H1 (cell line): Measurements from ENCODE around the gene ONECUT3. TPM values are rescaled to one million over a fixed set of nuclear protein-coding genes. Genes with fewer than 3 reads are reported as not detected.
A peak's percentile ranks its signal among the peaks of the same experiment; 100 is the strongest.

Experiments used
- CTCF ChIA-PET: fragments of 300-600 bp; sonication (Branson Sonifier 250); formaldehyde crosslinking; loops from one replicate; lab custom pipeline; 2021; ENCODE audit not compliant: partially characterized antibody; lab: Charles Lee
- POLR2A ChIA-PET: fragments of 300-600 bp; sonication (Branson Sonifier 250); formaldehyde crosslinking; loops from one replicate; lab custom pipeline; 2021; ENCODE audit warnings: inconsistent platforms; ENCODE audit not compliant: partially characterized antibody; lab: Charles Lee
- DNase-seq, 2 experiments: peaks; one replicate each; pipeline versions ENCODE4 v3.0.0 to v3.0.0-alpha.2; 2010 to 2022; ENCODE audit warnings: low spot score in 2 of 2, low read depth in 1 of 2, mixed read lengths in 1 of 2
- FAIRE-seq: peaks from 2 replicates; lab custom pipeline; 2011; peaks lifted over from hg19 to GRCh38; lab: Jason Lieb, UNC
- H2AFZ ChIP-seq: 2 replicates; pipeline ENCODE4 v1.8.1; 2012; ENCODE audit warnings: low read length, inconsistent platforms
- H2AK5ac ChIP-seq: 2 replicates; pipeline ENCODE4 v1.6.1; 2013; ENCODE audit warnings: low read depth, low read length
- H2BK120ac ChIP-seq: replicated peaks from 2 replicates; pipeline ENCODE3; 2013; ENCODE audit warnings: low read depth, low read length, inconsistent platforms
- H2BK12ac ChIP-seq: 2 replicates; pipeline ENCODE4 v1.6.1; 2013; ENCODE audit warnings: low read depth, low read length
- H2BK15ac ChIP-seq: 2 replicates; pipeline ENCODE4 v1.6.1; 2013; ENCODE audit warnings: low read length
- H2BK20ac ChIP-seq: 2 replicates; pipeline ENCODE4 v1.6.1; 2013; ENCODE audit warnings: low read length
- H2BK5ac ChIP-seq: 2 replicates; pipeline ENCODE4 v1.6.1; 2013; ENCODE audit warnings: low read depth, low read length
- H3K14ac ChIP-seq: 2 replicates; pipeline ENCODE4 v1.6.1; 2013; ENCODE audit warnings: inconsistent platforms; ENCODE audit not compliant: insufficient read length
- H3K18ac ChIP-seq: 2 replicates; pipeline ENCODE4 v1.6.1; 2013; ENCODE audit warnings: low read length; ENCODE audit errors: extremely low read depth
- H3K23ac ChIP-seq: 2 replicates; pipeline ENCODE4 v1.6.1; 2013; ENCODE audit warnings: inconsistent platforms; ENCODE audit not compliant: insufficient read length
- H3K23me2 ChIP-seq: 2 replicates; pipeline ENCODE4 v1.6.1; 2013; ENCODE audit warnings: low read depth, low read length
- H3K27ac ChIP-seq: 2 replicates; pipeline ENCODE4 v1.6.1; 2011; ENCODE audit warnings: low read depth, low read length, inconsistent platforms
- H3K27me3 ChIP-seq, 4 experiments: replicated peaks in 1 of 4; 1 replicate in 1 of 4; 2 replicates in 3 of 4; pipeline versions ENCODE4 v1.6.1 to v1.8.1; 2011 to 2013; ENCODE audit warnings: low read length in 3 of 4, mild to moderate bottlenecking in 3 of 4, inconsistent platforms in 2 of 4, mixed read lengths in 2 of 4, moderate library complexity in 1 of 4; ENCODE audit not compliant: control insufficient read depth in 3 of 4, insufficient read depth in 3 of 4; ENCODE audit errors: extremely low read depth in 1 of 4
- H3K36me3 ChIP-seq, 4 experiments: 2 replicates each; pipeline versions ENCODE4 v1.6.1 to v1.8.1; 2011 to 2013; ENCODE audit warnings: mild to moderate bottlenecking in 4 of 4, low read length in 3 of 4, moderate library complexity in 2 of 4, control low read depth in 1 of 4, inconsistent platforms in 1 of 4; ENCODE audit not compliant: insufficient read depth in 4 of 4, control insufficient read depth in 2 of 4
- H3K4ac ChIP-seq: replicated peaks from 2 replicates; pipeline ENCODE3; 2013; ENCODE audit warnings: low read length, low read depth, mixed read lengths, inconsistent platforms; ENCODE audit not compliant: insufficient read length
- H3K4me1 ChIP-seq, 4 experiments: replicated peaks in 1 of 4; 1 replicate in 1 of 4; 2 replicates in 3 of 4; pipeline versions ENCODE4 v1.6.1 to v1.8.1; 2011 to 2013; ENCODE audit warnings: low read length in 3 of 4, inconsistent platforms in 2 of 4, mixed read lengths in 1 of 4; ENCODE audit not compliant: insufficient read depth in 4 of 4, control insufficient read depth in 3 of 4
- H3K4me2 ChIP-seq, 2 experiments: 2 replicates each; pipeline versions ENCODE4 v1.6.1 to v1.8.1; 2011 to 2013; ENCODE audit warnings: low read depth in 2 of 2, low read length in 2 of 2, control low read depth in 1 of 2, inconsistent platforms in 1 of 2, mild to moderate bottlenecking in 1 of 2; ENCODE audit not compliant: insufficient read depth in 1 of 2
- H3K4me3 ChIP-seq, 4 experiments: fragments of 200-600, 300-600 bp in 1 of 4; sonication (generic), shearing (Covaris generic), sonication (Bioruptor Twin) in 1 of 4; 2 replicates each; pipeline versions ENCODE4 v1.5.1 to v1.8.1; 2011 to 2016; ENCODE audit warnings: low read length in 4 of 4, low read depth in 3 of 4, control low read depth in 2 of 4, inconsistent platforms in 2 of 4, mild to moderate bottlenecking in 2 of 4, mixed read lengths in 1 of 4, moderate library complexity in 1 of 4; ENCODE audit not compliant: insufficient read depth in 2 of 4; ENCODE audit errors: extremely low read depth in 1 of 4
- H3K56ac ChIP-seq: replicated peaks from 2 replicates; pipeline ENCODE3; 2013; ENCODE audit warnings: low read depth, mild to moderate bottlenecking, mixed read lengths, low read length, inconsistent platforms; ENCODE audit not compliant: insufficient read length
- H3K79me1 ChIP-seq: 2 replicates; pipeline ENCODE4 v1.6.1; 2013; ENCODE audit warnings: low read depth, low read length, control low read depth
- H3K79me2 ChIP-seq, 2 experiments: 2 replicates each; pipeline versions ENCODE4 v1.6.1 to v1.8.1; 2012 to 2013; ENCODE audit warnings: low read length in 2 of 2, mild to moderate bottlenecking in 2 of 2, inconsistent platforms in 1 of 2; ENCODE audit not compliant: insufficient read depth in 2 of 2, control insufficient read depth in 1 of 2
- H3K9ac ChIP-seq, 4 experiments: replicated peaks in 1 of 4; 1 replicate in 1 of 4; 2 replicates in 3 of 4; pipeline versions ENCODE4 v1.6.1 to v1.8.1; 2011 to 2013; ENCODE audit warnings: low read depth in 3 of 4, low read length in 3 of 4, control low read depth in 2 of 4, mild to moderate bottlenecking in 2 of 4, moderate library complexity in 2 of 4, inconsistent platforms in 1 of 4; ENCODE audit errors: extremely low read depth in 1 of 4
- H3K9me3 ChIP-seq, 2 experiments: 2 replicates each; pipeline versions ENCODE4 v1.6.1 to v1.8.1; 2012 to 2013; ENCODE audit warnings: mild to moderate bottlenecking in 2 of 2, moderate library complexity in 2 of 2, control low read depth in 1 of 2, inconsistent platforms in 1 of 2, low read depth in 1 of 2, low read length in 1 of 2, mixed read lengths in 1 of 2; ENCODE audit not compliant: insufficient read depth in 2 of 2
- H4K20me1 ChIP-seq, 2 experiments: replicated peaks in 1 of 2; 2 replicates each; pipeline versions ENCODE3 to v1.8.1; 2011 to 2013; ENCODE audit warnings: inconsistent platforms in 2 of 2, low read length in 2 of 2, mild to moderate bottlenecking in 1 of 2; ENCODE audit not compliant: insufficient read depth in 2 of 2, control insufficient read depth in 1 of 2
- H4K5ac ChIP-seq: 2 replicates; pipeline ENCODE4 v1.6.1; 2013; ENCODE audit warnings: low read length, low read depth, mixed read lengths, inconsistent platforms; ENCODE audit not compliant: insufficient read length
- H4K8ac ChIP-seq: 2 replicates; pipeline ENCODE4 v1.8.0; 2013; ENCODE audit warnings: mild to moderate bottlenecking, moderate library complexity, low read length, inconsistent platforms; ENCODE audit not compliant: insufficient read depth; ENCODE audit errors: extremely low read depth
- H4K91ac ChIP-seq: replicated peaks from 2 replicates; pipeline ENCODE3; 2013; ENCODE audit warnings: low read length, mixed read lengths, inconsistent platforms; ENCODE audit not compliant: insufficient read length
- BACH1 ChIP-seq: IDR thresholded peaks from 2 replicates; pipeline ENCODE4 v1.6.1; 2012; ENCODE audit warnings: low read length, improper control_type of control experiment
- CBX5 ChIP-seq: fragments of 300-800, 300-1000 bp; sonication (generic); IDR thresholded peaks from 2 replicates; pipeline ENCODE4 v1.7.1; 2016; ENCODE audit warnings: antibody characterized with exemption, low read length, low read depth
- CEBPB ChIP-seq: IDR thresholded peaks from 2 replicates; pipeline ENCODE4 v1.6.1; 2012; ENCODE audit warnings: low read depth, low read length
- CREB1 ChIP-seq: IDR thresholded peaks from 2 replicates; pipeline ENCODE4 v1.6.1; 2012; ENCODE audit warnings: inconsistent platforms
- RXRA ChIP-seq: IDR thresholded peaks from 2 replicates; pipeline ENCODE4 v1.6.1; 2011; ENCODE audit warnings: low read depth, mild to moderate bottlenecking, low read length, moderate library complexity; ENCODE audit not compliant: insufficient read depth
- SAP30 ChIP-seq: fragments of 300-600 bp; sonication (generic); IDR thresholded peaks from 2 replicates; pipeline ENCODE4 v1.7.1; 2012; ENCODE audit warnings: low read length, moderate library complexity, mild to moderate bottlenecking, inconsistent platforms; ENCODE audit not compliant: insufficient read depth, insufficient replicate concordance
- SIN3A ChIP-seq, 2 experiments: IDR thresholded peaks in 1 of 2; conservative IDR thresholded peaks in 1 of 2; 2 replicates each; pipeline ENCODE4 v1.6.1; 2011 to 2012; ENCODE audit warnings: low read length in 2 of 2, improper control_type of control experiment in 1 of 2, low read depth in 1 of 2, mild to moderate bottlenecking in 1 of 2
- TEAD4 ChIP-seq: IDR thresholded peaks from 2 replicates; pipeline ENCODE4 v1.6.1; 2012; ENCODE audit warnings: low read depth, low read length, inconsistent platforms, mixed read lengths
- WGBS, 2 experiments: shearing (Covaris generic) in 1 of 2; methylation state at CpG; one replicate each; pipeline versions ENCODE4 v1.1.6 to v1.1.7; 2013 to 2015; ENCODE audit warnings: low lambda C conversion rate in 2 of 2, mixed read lengths in 2 of 2, inconsistent platforms in 1 of 2, low coverage in 1 of 2, missing lambda C conversion rate in 1 of 2; ENCODE audit not compliant: insufficient replicate concordance in 2 of 2, insufficient coverage in 1 of 2, insufficient read length in 1 of 2; ENCODE audit errors: extremely low coverage in 1 of 2, missing lambda C conversion rate in 1 of 2; 5-methylcytosine and 5-hydroxymethylcytosine counted together
- polyA plus RNA-seq, 7 experiments: library from polyadenylated mRNA; depleted of rRNA in 3 of 7; stranded (reverse) in 5 of 7; unstranded in 2 of 7; fragments of >200 nt in 5 of 7; fragments of 200-250 nt in 2 of 7; gene quantifications; 1 replicate in 5 of 7; 2 replicates in 1 of 7; 4 replicates in 1 of 7; pipeline versions ENCODE4 v1.2.1 to v1.2.3, GENCODE V29; 2011 to 2013; ENCODE audit warnings: missing spikeins in 2 of 7, mixed read lengths in 2 of 7
- total RNA-seq: library from RNA; stranded (reverse); fragmentation: NEBNext Ultra II Directional; extraction: Animal tissue kit (Norgen Biotek cat#: 25700); gene quantifications from 2 replicates; pipeline ENCODE4 v1.2.1, GENCODE V29; 2021
- TF ChIP-seq, protein P1 (sequence below): IDR thresholded peaks from 2 replicates; pipeline ENCODE4 v1.6.1; 2012; ENCODE audit warnings: low read length, inconsistent platforms

ONECUT3 gene
- total and polyA plus RNA-seq, 2 of the 8 experiments (the other 6 are each of a cell fraction or from before 2014, with no cell fraction given) = not detected

- no peak overlapping the region; the same call in 1 of the 2 replicates for H2BK5ac ChIP-seq
- 0 out of 7 replicates have a peak overlapping the region, but pooled peaks of 1 of the 4 experiments have one; percentile 25 for H3K9ac ChIP-seq
- FAIRE-seq = peak; percentile 81
- TF ChIP-seq CEBPB (no peak), SIN3A (conservative IDR thresholded peaks at IDR 0.05 in 1 of 2, IDR thresholded peaks at IDR 0.05 in 1 of 2; ENCODE audit: low read depth in 1 of 2, low read length in 2 of 2) (peak in 1 of 2 experiments; percentile 54; a peak in 1 of 4 replicates), TEAD4 (no peak), BACH1 (no peak), SAP30 (peak; percentile 39), RXRA (no peak), CREB1 (no peak; the same call in 1 of the 2 replicates), CBX5 (no peak)
- TF ChIP-seq, protein P1, sequence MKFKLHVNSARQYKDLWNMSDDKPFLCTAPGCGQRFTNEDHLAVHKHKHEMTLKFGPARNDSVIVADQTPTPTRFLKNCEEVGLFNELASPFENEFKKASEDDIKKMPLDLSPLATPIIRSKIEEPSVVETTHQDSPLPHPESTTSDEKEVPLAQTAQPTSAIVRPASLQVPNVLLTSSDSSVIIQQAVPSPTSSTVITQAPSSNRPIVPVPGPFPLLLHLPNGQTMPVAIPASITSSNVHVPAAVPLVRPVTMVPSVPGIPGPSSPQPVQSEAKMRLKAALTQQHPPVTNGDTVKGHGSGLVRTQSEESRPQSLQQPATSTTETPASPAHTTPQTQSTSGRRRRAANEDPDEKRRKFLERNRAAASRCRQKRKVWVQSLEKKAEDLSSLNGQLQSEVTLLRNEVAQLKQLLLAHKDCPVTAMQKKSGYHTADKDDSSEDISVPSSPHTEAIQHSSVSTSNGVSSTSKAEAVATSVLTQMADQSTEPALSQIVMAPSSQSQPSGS = 0 out of 2 replicates have a peak, but pooled peaks have one; percentile 65
Observed at GRCh38 chr19:1812426-1813191, 59.3 kb downstream of the ONECUT3 start.

More at GRCh38 chr19:1812426-1813191, 59.3 kb downstream of the ONECUT3 start:
- peaks cover 2 to 3% of the 10 kb centered on the region in 2 experiments for H4K20me1 ChIP-seq
- no peak overlapping the region for H3K23ac ChIP-seq
- H2AK5ac ChIP-seq = no peak overlapping the region
- H3K9me3 ChIP-seq = no peaks in the 10 kb centered on the region
- H2BK12ac ChIP-seq = no peak overlapping the region
- H3K79me1 ChIP-seq = no peaks in the 10 kb centered on the region; the same call in 1 of the 2 replicates
- no peak overlapping the region for H2AFZ ChIP-seq
- no peak overlapping the region for H3K14ac ChIP-seq
- ChIA-PET POLR2A (no interaction called here), CTCF (interaction anchor here (1.0 to 6.2 kb wide), 8 partner anchors 10 to 31 kb away, joined by 3 to 73 read pairs (median 14); no protein-coding TSS in a partner anchor)
- 0% methylated on average over 22 of the region's 47 CpGs; no CpG with 5 or more reads in 1 of the 2 experiments for WGBS, 2 experiments
- peaks cover 5 to 19% (median 10%) of the 10 kb centered on the region in 4 experiments; a peak in 6 of 8 replicates for H3K36me3 ChIP-seq
- H2BK20ac ChIP-seq = no peak overlapping the region
- peaks cover 0 to 3% (median 0%) of the 10 kb centered on the region in 4 experiments; a peak in 3 of 7 replicates for H3K27me3 ChIP-seq
- H3K4me3 ChIP-seq = peak overlapping the region; percentile 49 to 69 (median 56)
- peak; percentile 93 to 95 for DNase-seq
- H3K56ac ChIP-seq = peak overlapping the region; percentile 59
- H4K5ac ChIP-seq = no peak overlapping the region
- H3K18ac ChIP-seq = peak overlapping the region; percentile 78
- peak overlapping the region; percentile 63 to 94 for H3K4me2 ChIP-seq
- no peak overlapping the region for H2BK120ac ChIP-seq
- no peak overlapping the region for H2BK15ac ChIP-seq
- H3K4me1 ChIP-seq = peaks cover 0 to 2% (median 0%) of the 10 kb centered on the region in 4 experiments; a peak in 3 of 7 replicates
- peaks cover 2% of the 10 kb centered on the region for H3K23me2 ChIP-seq
- H3K4ac ChIP-seq = no peak overlapping the region
- H4K8ac ChIP-seq = peak overlapping the region; percentile 57; the same call in 1 of the 2 replicates
- H3K79me2 ChIP-seq = no peaks in the 10 kb centered on the region
- H4K91ac ChIP-seq = no peak overlapping the region
- H3K27ac ChIP-seq = no peak overlapping the region; the same call in 1 of the 2 replicates
